22Rv1 (cell line): Measurements from ENCODE around the gene CAPN15.

Source experiments
- CTCF ChIP-seq: fragments of 450-650 bp; IDR thresholded peaks from 2 replicates; pipeline ENCODE4 v1.5.1; 2017; ENCODE audit warnings: mild to moderate bottlenecking
- ZFX ChIP-seq: fragments of 450-650 bp; IDR thresholded peaks from 2 replicates; pipeline ENCODE4 v1.6.1; 2017; ENCODE audit warnings: antibody characterized with exemption, borderline replicate concordance

GRCh38 chr16:600781-601180, 73.3 kb downstream of the CAPN15 start:
- no peak for TF ChIP-seq CTCF
- TF ChIP-seq ZFX, result no peak
